ENCODE data around the gene ALCAM. TPM values are rescaled to one million over a fixed set of nuclear protein-coding genes. Genes with fewer than 3 reads are reported as not detected.

Gene ALCAM
- total RNA-seq, 1 experiment from 2014 or later, result 16.4 TPM

- Histone ChIP-seq H4K20me1 (ENCODE audit: insufficient read depth, low read depth, low read length) (no peaks in the 10 kb centered on the region), H3K27ac (ENCODE audit: low read length) (no peak overlapping the region), H3K79me2 (ENCODE audit: low read length) (no peaks in the 10 kb centered on the region), H3K9me2 (replicated peaks; ENCODE audit: insufficient read depth, low read length) (no peaks in the 10 kb centered on the region), H3K4me1 (ENCODE audit: low read length) (no peaks in the 10 kb centered on the region), H3K4me3 (ENCODE audit: low read length) (no peak overlapping the region), H3K9me3 (ENCODE audit: low read length) (no peaks in the 10 kb centered on the region), H3K9ac (ENCODE audit: low read length) (no peak overlapping the region), H3K36me3 (ENCODE audit: insufficient read depth, low read length) (no peaks in the 10 kb centered on the region), H3K4me2 (ENCODE audit: low read depth, low read length, poor library complexity, severe bottlenecking) (no peak overlapping the region), H2AFZ (ENCODE audit: low read length) (no peak overlapping the region), H3K27me3 (ENCODE audit: low read length) (no peaks in the 10 kb centered on the region)
- no peak for DNase-seq
These were observed 32.4 kb upstream of the ALCAM start for GRCh38 chr3:105334138-105334882.

GRCh38 chr3:105339946-105340345, 26.8 kb upstream of the ALCAM start:
- H3K27ac ChIP-seq (ENCODE audit: low read length), result no peak overlapping the region
- no peak for DNase-seq
- no peaks in the 10 kb centered on the region for H3K9me3 ChIP-seq (ENCODE audit: low read length)
- no peak overlapping the region for H3K4me3 ChIP-seq (ENCODE audit: low read length)
- H2AFZ ChIP-seq (ENCODE audit: low read length), result no peak overlapping the region
- H3K4me1 ChIP-seq (ENCODE audit: low read length), result no peaks in the 10 kb centered on the region
- H3K9ac ChIP-seq (ENCODE audit: low read length), result no peak overlapping the region
- H3K4me2 ChIP-seq (ENCODE audit: low read depth, low read length, poor library complexity, severe bottlenecking), result no peak overlapping the region
- no peaks in the 10 kb centered on the region for H3K27me3 ChIP-seq (ENCODE audit: low read length)
- no peaks in the 10 kb centered on the region for H3K79me2 ChIP-seq (ENCODE audit: low read length)
- H3K9me2 ChIP-seq (replicated peaks; ENCODE audit: insufficient read depth, low read length), result no peaks in the 10 kb centered on the region
- H3K36me3 ChIP-seq (ENCODE audit: insufficient read depth, low read length), result no peaks in the 10 kb centered on the region
- H4K20me1 ChIP-seq (ENCODE audit: insufficient read depth, low read depth, low read length), result no peaks in the 10 kb centered on the region

DNA sequence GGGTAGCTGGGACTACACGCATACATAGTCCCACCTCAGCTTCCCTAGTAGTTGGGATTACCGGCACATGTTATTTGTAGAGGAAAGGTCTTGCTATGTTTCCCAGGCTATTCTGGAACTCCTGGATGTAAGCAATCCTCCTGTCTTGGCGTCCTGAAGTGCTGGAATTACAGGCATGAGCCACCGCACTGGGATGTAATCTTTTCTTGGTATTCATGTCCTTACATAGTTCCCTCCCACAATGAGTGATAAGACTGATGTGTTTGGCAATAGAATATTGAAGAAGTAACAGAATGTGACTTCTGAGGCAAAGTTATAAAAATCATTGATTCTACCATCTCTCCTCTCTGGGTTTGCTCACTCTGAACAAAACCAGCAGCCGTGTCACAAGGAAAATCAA, 22.7 kb upstream of the ALCAM start:
- Histone ChIP-seq H2AFZ (ENCODE audit: low read length) (no peak overlapping the region), H3K79me2 (ENCODE audit: low read length) (no peaks in the 10 kb centered on the region)

DNA sequence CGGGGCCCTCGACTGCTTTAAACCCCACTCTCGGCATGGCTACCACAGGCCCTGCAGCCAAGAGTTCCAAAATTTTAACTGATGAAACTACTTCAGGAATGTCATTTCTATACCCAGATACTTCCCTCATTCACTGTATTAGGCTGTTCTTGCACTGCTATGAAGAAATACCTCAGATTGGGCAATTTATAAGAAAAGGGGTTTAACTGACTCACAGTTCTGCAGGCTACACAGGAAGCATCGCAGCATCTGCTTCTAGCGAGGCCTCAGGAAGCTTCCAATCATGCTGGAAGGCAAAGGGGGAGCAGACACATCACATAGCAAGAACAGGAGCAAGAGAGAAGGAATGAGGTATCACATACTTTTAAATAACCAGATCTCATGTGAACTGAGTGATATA, 21.6 kb upstream of the ALCAM start:
- Histone ChIP-seq H3K27me3 (ENCODE audit: low read length) (no peaks in the 10 kb centered on the region), H3K4me2 (ENCODE audit: low read depth, low read length, poor library complexity, severe bottlenecking) (no peak overlapping the region), H4K20me1 (ENCODE audit: insufficient read depth, low read depth, low read length) (no peaks in the 10 kb centered on the region), H3K36me3 (ENCODE audit: insufficient read depth, low read length) (no peaks in the 10 kb centered on the region), H3K27ac (ENCODE audit: low read length) (no peak overlapping the region), H3K9ac (ENCODE audit: low read length) (no peak overlapping the region), H3K79me2 (ENCODE audit: low read length) (no peaks in the 10 kb centered on the region), H2AFZ (ENCODE audit: low read length) (no peak overlapping the region), H3K4me1 (ENCODE audit: low read length) (no peaks in the 10 kb centered on the region), H3K9me3 (ENCODE audit: low read length) (no peaks in the 10 kb centered on the region), H3K4me3 (ENCODE audit: low read length) (no peak overlapping the region), H3K9me2 (replicated peaks; ENCODE audit: insufficient read depth, low read length) (no peaks in the 10 kb centered on the region)
- DNase-seq, result no peak

More for the DNA sequence above, 22.7 kb upstream of the ALCAM start:
- DNase-seq, result no peak
- Histone ChIP-seq H3K27me3 (ENCODE audit: low read length) (no peaks in the 10 kb centered on the region), H4K20me1 (ENCODE audit: insufficient read depth, low read depth, low read length) (no peaks in the 10 kb centered on the region), H3K9me3 (ENCODE audit: low read length) (no peaks in the 10 kb centered on the region), H3K9ac (ENCODE audit: low read length) (no peak overlapping the region), H3K4me3 (ENCODE audit: low read length) (no peak overlapping the region), H3K4me1 (ENCODE audit: low read length) (no peaks in the 10 kb centered on the region), H3K9me2 (replicated peaks; ENCODE audit: insufficient read depth, low read length) (no peaks in the 10 kb centered on the region), H3K36me3 (ENCODE audit: insufficient read depth, low read length) (no peaks in the 10 kb centered on the region), H3K27ac (ENCODE audit: low read length) (no peak overlapping the region), H3K4me2 (ENCODE audit: low read depth, low read length, poor library complexity, severe bottlenecking) (no peak overlapping the region)

DNA sequence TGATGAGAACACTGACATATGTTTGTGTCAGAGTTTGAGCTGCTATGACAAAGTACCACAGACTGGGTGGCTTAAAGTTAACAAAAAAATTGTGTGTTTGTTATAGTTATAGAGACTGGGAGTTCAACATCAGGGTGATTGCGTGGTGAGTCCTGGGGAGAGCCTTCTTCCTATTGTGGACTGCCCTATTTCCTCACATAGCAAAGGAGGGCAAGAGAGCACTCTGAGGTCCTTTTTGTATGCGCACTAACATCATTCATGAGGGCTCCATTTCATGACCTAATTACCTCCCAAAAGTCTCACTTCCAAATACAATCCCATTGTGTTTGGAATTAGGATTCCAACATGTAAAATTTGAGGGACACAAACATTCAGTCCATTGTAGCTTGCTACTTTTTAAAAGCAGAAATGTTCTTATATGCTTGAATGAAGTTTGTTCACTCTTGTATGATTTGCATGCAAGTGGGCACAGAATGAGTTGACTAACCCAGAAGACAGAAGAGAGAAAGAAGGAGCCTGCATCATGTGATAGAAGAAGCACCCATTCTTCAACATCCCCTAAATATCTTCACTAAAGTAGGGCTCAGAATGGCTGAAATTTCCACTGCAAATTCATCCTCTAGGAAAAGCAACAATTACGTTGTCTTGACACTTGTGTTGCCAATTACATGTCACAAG, 18.9 kb upstream of the ALCAM start:
- no peak overlapping the region for H3K9ac ChIP-seq (ENCODE audit: low read length)
- no peaks in the 10 kb centered on the region for H3K36me3 ChIP-seq (ENCODE audit: insufficient read depth, low read length)
- no peaks in the 10 kb centered on the region for H3K79me2 ChIP-seq (ENCODE audit: low read length)
- no peaks in the 10 kb centered on the region for H3K27me3 ChIP-seq (ENCODE audit: low read length)
- H3K27ac ChIP-seq (ENCODE audit: low read length), result no peak overlapping the region
- H3K9me3 ChIP-seq (ENCODE audit: low read length), result no peaks in the 10 kb centered on the region
- no peak overlapping the region for H3K4me3 ChIP-seq (ENCODE audit: low read length)
- no peak overlapping the region for H3K4me2 ChIP-seq (ENCODE audit: low read depth, low read length, poor library complexity, severe bottlenecking)
- H3K9me2 ChIP-seq (replicated peaks; ENCODE audit: insufficient read depth, low read length), result no peaks in the 10 kb centered on the region
- no peak for DNase-seq
- no peak overlapping the region for H2AFZ ChIP-seq (ENCODE audit: low read length)
- no peaks in the 10 kb centered on the region for H3K4me1 ChIP-seq (ENCODE audit: low read length)
- no peaks in the 10 kb centered on the region for H4K20me1 ChIP-seq (ENCODE audit: insufficient read depth, low read depth, low read length)

DNA sequence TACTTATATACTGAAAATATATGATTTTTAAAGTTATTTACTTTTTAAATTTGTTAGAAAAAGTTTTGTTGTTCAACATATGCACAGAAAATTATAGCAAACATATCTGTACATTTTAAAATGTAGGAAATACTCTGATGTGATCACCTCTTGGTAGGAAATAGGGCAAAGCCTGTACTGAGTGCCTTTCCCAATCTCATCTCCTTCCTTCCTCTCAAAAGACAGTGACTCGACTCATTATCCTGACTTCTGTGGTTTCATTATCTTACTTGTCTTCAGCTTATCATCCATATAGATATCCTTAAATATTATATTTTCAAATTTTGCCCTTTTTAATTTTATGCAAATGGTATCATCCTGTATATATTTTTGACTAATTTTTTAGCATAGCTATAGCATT, 18.4 kb upstream of the ALCAM start:
- Histone ChIP-seq H2AFZ (ENCODE audit: low read length) (no peak overlapping the region), H3K27me3 (ENCODE audit: low read length) (no peaks in the 10 kb centered on the region), H3K79me2 (ENCODE audit: low read length) (no peaks in the 10 kb centered on the region), H3K9ac (ENCODE audit: low read length) (no peak overlapping the region), H3K4me1 (ENCODE audit: low read length) (no peaks in the 10 kb centered on the region), H3K9me3 (ENCODE audit: low read length) (no peaks in the 10 kb centered on the region), H3K4me3 (ENCODE audit: low read length) (no peak overlapping the region), H3K27ac (ENCODE audit: low read length) (no peak overlapping the region), H3K4me2 (ENCODE audit: low read depth, low read length, poor library complexity, severe bottlenecking) (no peak overlapping the region), H3K9me2 (replicated peaks; ENCODE audit: insufficient read depth, low read length) (no peaks in the 10 kb centered on the region), H3K36me3 (ENCODE audit: insufficient read depth, low read length) (no peaks in the 10 kb centered on the region), H4K20me1 (ENCODE audit: insufficient read depth, low read depth, low read length) (no peaks in the 10 kb centered on the region)
- DNase-seq, result no peak

- Histone ChIP-seq H3K9me2 (replicated peaks; ENCODE audit: insufficient read depth, low read length) (no peaks in the 10 kb centered on the region), H2AFZ (ENCODE audit: low read length) (no peak overlapping the region), H3K9me3 (ENCODE audit: low read length) (no peaks in the 10 kb centered on the region), H3K4me2 (ENCODE audit: low read depth, low read length, poor library complexity, severe bottlenecking) (no peak overlapping the region), H3K79me2 (ENCODE audit: low read length) (no peaks in the 10 kb centered on the region), H3K27ac (ENCODE audit: low read length) (no peak overlapping the region), H3K27me3 (ENCODE audit: low read length) (no peaks in the 10 kb centered on the region), H3K36me3 (ENCODE audit: insufficient read depth, low read length) (no peaks in the 10 kb centered on the region), H3K4me1 (ENCODE audit: low read length) (no peaks in the 10 kb centered on the region), H3K4me3 (ENCODE audit: low read length) (no peak overlapping the region), H3K9ac (ENCODE audit: low read length) (no peak overlapping the region), H4K20me1 (ENCODE audit: insufficient read depth, low read depth, low read length) (no peaks in the 10 kb centered on the region)
- DNase-seq, result no peak
These were observed 16.9 kb upstream of the ALCAM start for GRCh38 chr3:105349684-105350387.

DNA sequence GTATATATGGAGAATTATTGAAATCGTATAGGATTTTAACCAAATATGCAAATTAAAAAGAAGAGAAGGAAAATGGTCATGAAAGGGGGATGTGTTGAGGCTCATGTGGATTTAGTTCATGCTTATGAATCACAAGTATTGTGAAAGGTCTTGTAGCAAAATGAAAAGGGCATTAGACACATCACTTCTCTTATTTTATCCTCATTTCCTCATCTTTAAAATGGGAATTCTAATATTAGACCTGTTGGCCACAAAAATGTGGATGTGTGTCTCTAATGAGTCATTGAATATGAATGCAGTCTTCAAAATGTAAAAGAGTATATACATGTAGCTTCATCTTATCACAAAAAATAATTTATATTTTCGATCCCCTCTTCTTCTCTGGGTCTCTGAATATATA, 14.9 kb upstream of the ALCAM start:
- Histone ChIP-seq H3K27me3 (ENCODE audit: low read length) (no peaks in the 10 kb centered on the region), H4K20me1 (ENCODE audit: insufficient read depth, low read depth, low read length) (no peaks in the 10 kb centered on the region), H3K4me2 (ENCODE audit: low read depth, low read length, poor library complexity, severe bottlenecking) (no peak overlapping the region), H3K9me3 (ENCODE audit: low read length) (no peaks in the 10 kb centered on the region), H3K36me3 (ENCODE audit: insufficient read depth, low read length) (no peaks in the 10 kb centered on the region), H3K4me1 (ENCODE audit: low read length) (no peaks in the 10 kb centered on the region), H3K4me3 (ENCODE audit: low read length) (no peak overlapping the region), H3K27ac (ENCODE audit: low read length) (no peak overlapping the region), H2AFZ (ENCODE audit: low read length) (no peak overlapping the region), H3K9ac (ENCODE audit: low read length) (no peak overlapping the region), H3K9me2 (replicated peaks; ENCODE audit: insufficient read depth, low read length) (no peaks in the 10 kb centered on the region), H3K79me2 (ENCODE audit: low read length) (no peaks in the 10 kb centered on the region)
- no peak for DNase-seq

Data from Karpas-422 (cell line).